OCI-LY3 (cell line): ENCODE results near the gene GDPGP1.

Experiments
- H2AFZ ChIP-seq: fragments of 200-600, 300-600 bp; shearing (Covaris generic); 2 replicates; pipeline ENCODE4 v1.6.0; 2014; ENCODE audit warnings: antibody characterized with exemption, low read depth, low read length
- H3K27ac ChIP-seq: fragments of 200-600, 300-600 bp; sonication (generic); 2 replicates; pipeline ENCODE4 v1.5.1; 2014; ENCODE audit warnings: mild to moderate bottlenecking, low read length, moderate library complexity, mixed read lengths
- H3K27me3 ChIP-seq: fragments of 200-600, 300-600 bp; sonication (generic); 2 replicates; pipeline ENCODE4 v1.6.1; 2014; ENCODE audit warnings: low read depth, low read length, mixed read lengths
- H3K36me3 ChIP-seq: fragments of 200-600, 300-600 bp; sonication (generic); replicated peaks from 2 replicates; pipeline ENCODE3; 2014; ENCODE audit warnings: low read depth, low read length, mixed read lengths
- H3K4me1 ChIP-seq: fragments of 300-600, 200-600 bp; sonication (generic); 2 replicates; pipeline ENCODE4 v1.6.1; 2014; ENCODE audit warnings: low read length, mixed read lengths
- H3K4me2 ChIP-seq: fragments of 200-600, 300-600 bp; sonication (generic); 2 replicates; pipeline ENCODE4 v1.6.1; 2014; ENCODE audit warnings: low read length, mixed read lengths
- H3K4me3 ChIP-seq: fragments of 300-600, 200-600 bp; sonication (generic); 2 replicates; pipeline ENCODE4 v1.5.1; 2014; ENCODE audit warnings: antibody characterized with exemption, mild to moderate bottlenecking, low read length, moderate library complexity
- H3K79me2 ChIP-seq: fragments of 300-600, 200-600 bp; shearing (Covaris generic); 2 replicates; pipeline ENCODE4 v1.6.1; 2014; ENCODE audit warnings: mild to moderate bottlenecking, low read length, mixed read lengths
- H3K9ac ChIP-seq: fragments of 300-600, 200-600 bp; shearing (Covaris generic); 2 replicates; pipeline ENCODE4 v1.6.0; 2014; ENCODE audit warnings: mild to moderate bottlenecking, low read length, moderate library complexity
- H3K9me3 ChIP-seq: fragments of 200-600, 300-600 bp; shearing (Covaris generic); 2 replicates; pipeline ENCODE4 v1.6.1; 2014; ENCODE audit warnings: low read length, mixed read lengths; ENCODE audit not compliant: insufficient read depth
- H4K20me1 ChIP-seq: fragments of 200-600, 300-600 bp; sonication (generic); 2 replicates; pipeline ENCODE4 v1.6.1; 2016; ENCODE audit warnings: low read length, mixed read lengths; ENCODE audit not compliant: insufficient read depth
- CTCF ChIP-seq: fragments of 200-600, 300-600 bp; sonication (generic); IDR thresholded peaks from 2 replicates; pipeline ENCODE4 v1.5.1; 2014; ENCODE audit warnings: antibody characterized with exemption, low read length, low read depth
- EZH2phosphoT487 ChIP-seq: fragments of 200-600 bp; shearing (Covaris generic); IDR thresholded peaks from 2 replicates; pipeline ENCODE4 v1.6.1; 2018; ENCODE audit warnings: antibody characterized with exemption, mixed run types, low read depth

GDPGP1 gene

GRCh38 chr15:90208356-90208755, 25.7 kb upstream of the GDPGP1 start:
- no peaks in the 10 kb centered on the region for H3K79me2 ChIP-seq
- H3K36me3 ChIP-seq, result no peaks in the 10 kb centered on the region
- H3K27ac ChIP-seq, result no peak overlapping the region
- H4K20me1 ChIP-seq, result no peaks in the 10 kb centered on the region
- H3K4me3 ChIP-seq, result no peak overlapping the region
- H3K9me3 ChIP-seq, result no peaks in the 10 kb centered on the region
- TF ChIP-seq EZH2phosphoT487, result no peak
- TF ChIP-seq CTCF, result no peak
- H3K27me3 ChIP-seq, result no peaks in the 10 kb centered on the region
- H2AFZ ChIP-seq, result no peak overlapping the region
- H3K4me1 ChIP-seq, result peaks cover 7% of the 10 kb centered on the region
- no peak overlapping the region for H3K4me2 ChIP-seq
- H3K9ac ChIP-seq, result no peak overlapping the region

DNA sequence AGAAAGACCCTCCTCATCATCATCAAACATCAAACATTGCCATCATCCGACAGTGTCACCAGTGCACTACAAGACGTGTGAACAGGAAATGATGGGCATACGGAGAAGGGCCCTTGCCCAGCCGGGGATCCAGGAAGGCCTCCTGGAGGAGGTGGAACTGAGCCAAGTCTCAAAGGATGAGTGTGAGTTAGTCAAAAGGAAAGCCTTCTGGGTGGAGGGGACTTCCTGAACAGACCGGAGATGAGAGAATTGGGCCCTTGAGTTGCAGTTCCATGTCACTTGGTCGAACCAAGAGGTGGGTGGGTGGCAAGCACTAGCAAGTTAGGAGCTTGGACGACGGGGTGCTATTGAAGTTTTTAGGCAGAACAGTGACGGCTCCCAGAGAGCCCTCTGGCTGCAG, 24.4 kb upstream of the GDPGP1 start:
- Histone ChIP-seq H3K27ac (no peak overlapping the region), H3K36me3 (no peaks in the 10 kb centered on the region)

GRCh38 chr15:90210593-90210992, 23.4 kb upstream of the GDPGP1 start:
- Histone ChIP-seq H3K9ac (no peak overlapping the region), H3K4me2 (no peak overlapping the region), H3K79me2 (no peaks in the 10 kb centered on the region), H3K27ac (no peak overlapping the region), H3K27me3 (no peaks in the 10 kb centered on the region), H3K4me1 (peaks cover 7% of the 10 kb centered on the region), H3K9me3 (no peaks in the 10 kb centered on the region), H3K36me3 (no peaks in the 10 kb centered on the region), H3K4me3 (no peak overlapping the region), H2AFZ (no peak overlapping the region), H4K20me1 (no peaks in the 10 kb centered on the region)
- TF ChIP-seq CTCF, result no peak

More for the DNA sequence above, 24.4 kb upstream of the GDPGP1 start:
- TF ChIP-seq EZH2phosphoT487 (no peak), CTCF (no peak)
- no peaks in the 10 kb centered on the region for H3K9me3 ChIP-seq
- H4K20me1 ChIP-seq, result no peaks in the 10 kb centered on the region
- peak overlapping the region; percentile 31; the same call in 1 of the 2 replicates for H3K4me2 ChIP-seq
- no peak overlapping the region for H3K4me3 ChIP-seq
- no peaks in the 10 kb centered on the region for H3K79me2 ChIP-seq
- H2AFZ ChIP-seq, result no peak overlapping the region
- H3K27me3 ChIP-seq, result no peaks in the 10 kb centered on the region
- peaks cover 7% of the 10 kb centered on the region for H3K4me1 ChIP-seq
- H3K9ac ChIP-seq, result no peak overlapping the region

DNA sequence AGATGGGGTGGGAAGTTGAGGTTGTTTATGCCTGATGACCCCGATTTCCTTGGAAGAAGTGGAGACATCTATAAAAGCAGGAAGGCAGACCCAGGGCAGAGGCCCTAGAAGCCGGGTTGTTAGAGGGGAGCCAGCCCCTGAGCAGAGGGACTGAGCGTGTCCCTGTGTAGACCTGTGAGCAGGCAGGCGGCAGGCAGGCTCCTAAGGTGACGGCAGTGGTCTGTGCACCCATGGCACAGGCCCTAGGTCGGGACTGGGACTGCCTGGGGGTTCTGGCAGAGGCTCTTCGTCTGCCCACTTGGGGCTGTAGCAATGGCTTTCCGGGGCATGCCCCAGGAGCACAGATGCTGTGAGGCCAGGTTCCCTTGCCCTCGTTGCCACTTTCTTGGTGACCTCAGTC, 23.0 kb upstream of the GDPGP1 start:
- no peak for TF ChIP-seq EZH2phosphoT487
- no peak for TF ChIP-seq CTCF
- no peak overlapping the region for H3K27ac ChIP-seq
- H3K36me3 ChIP-seq, result no peaks in the 10 kb centered on the region
- peaks cover 7% of the 10 kb centered on the region for H3K4me1 ChIP-seq
- H3K27me3 ChIP-seq, result no peaks in the 10 kb centered on the region
- H3K79me2 ChIP-seq, result no peaks in the 10 kb centered on the region
- H3K4me2 ChIP-seq, result no peak overlapping the region
- no peak overlapping the region for H3K9ac ChIP-seq
- H2AFZ ChIP-seq, result no peak overlapping the region
- no peak overlapping the region for H3K4me3 ChIP-seq
- no peaks in the 10 kb centered on the region for H4K20me1 ChIP-seq
- no peaks in the 10 kb centered on the region for H3K9me3 ChIP-seq
